LNCAP (cell line): ENCODE data around the gene FAM149A.
A peak's percentile ranks its signal among the peaks of the same experiment; 100 is the strongest.

Experiments
- CTCF ChIP-seq: fragments of 450-650 bp; IDR thresholded peaks from 2 replicates; pipeline ENCODE4 v1.5.1; 2017; ENCODE audit warnings: mild to moderate bottlenecking

Gene FAM149A

DNA sequence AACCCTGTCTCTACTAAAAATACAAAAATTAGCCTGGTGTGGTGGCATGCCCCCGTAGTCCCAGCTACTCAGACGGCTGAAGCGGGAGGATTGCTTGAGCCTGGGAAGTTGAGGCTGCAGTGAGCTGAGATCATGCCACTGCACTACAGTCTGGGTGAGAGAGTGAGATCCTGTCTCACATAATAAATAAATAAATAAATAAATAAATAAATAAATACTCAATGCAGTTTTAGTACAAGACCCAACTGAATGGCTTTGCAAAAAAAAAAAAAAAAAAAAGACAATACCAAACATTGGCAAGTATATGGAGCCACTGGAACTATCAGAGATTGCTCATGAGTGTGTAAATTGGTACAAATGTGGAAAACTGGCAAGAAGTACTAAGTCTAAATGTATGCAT, 83.6 kb downstream of the FAM149A start:
- no peak for TF ChIP-seq CTCF

- TF ChIP-seq CTCF: no peak
Measured at GRCh38 chr4:186189656-186190055, 85.2 kb downstream of the FAM149A start.

GRCh38 chr4:186190581-186191199, 86.2 kb downstream of the FAM149A start:
- peak; percentile 24; the same call in 1 of the 2 replicates for TF ChIP-seq CTCF

DNA sequence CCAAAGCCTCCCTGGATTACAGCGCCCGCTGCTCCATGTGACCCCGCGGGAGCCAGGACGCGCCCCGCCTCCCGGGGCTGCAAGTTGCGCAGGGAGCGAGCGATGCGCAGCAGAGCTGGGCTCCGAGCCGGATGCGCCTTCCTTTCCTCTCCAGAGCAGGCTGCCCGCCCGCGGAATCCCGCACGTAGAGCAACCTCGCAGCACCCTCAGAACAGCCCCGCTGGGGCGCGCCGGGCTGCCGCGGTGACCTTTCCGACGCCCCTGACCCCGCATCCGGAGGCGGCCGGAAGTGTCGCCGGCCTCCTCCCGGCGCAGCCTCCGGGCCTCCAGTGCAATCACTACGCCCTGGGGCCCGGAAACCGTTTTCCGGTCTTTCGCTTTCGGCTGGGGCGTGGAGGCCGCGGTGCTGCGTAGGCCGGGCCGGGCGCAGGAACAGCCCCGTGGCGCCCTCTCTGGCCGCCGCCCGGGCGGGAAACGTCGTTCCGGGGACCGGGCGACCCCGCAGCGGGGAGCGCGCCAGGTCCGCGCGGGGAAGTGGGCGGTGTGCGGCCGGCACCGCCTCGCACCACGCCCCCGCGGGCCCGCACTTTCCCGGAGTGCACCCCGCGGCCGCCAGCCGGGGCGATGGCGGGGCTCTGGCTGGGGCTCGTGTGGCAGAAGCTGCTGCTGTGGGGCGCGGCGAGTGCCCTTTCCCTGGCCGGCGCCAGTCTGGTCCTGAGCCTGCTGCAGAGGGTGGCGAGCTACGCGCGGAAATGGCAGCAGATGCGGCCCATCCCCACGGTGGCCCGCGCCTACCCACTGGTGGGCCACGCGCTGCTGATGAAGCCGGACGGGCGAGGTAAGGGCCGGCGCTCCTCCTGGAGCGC, 86.9 kb downstream of the FAM149A start, which contains the start of gene CYP4V2:
Gene CYP4V2 (plus strand): TSS at position 368 of the 866 bp plus-strand sequence. CDS start 257 bp downstream, at position 625.
- TF ChIP-seq CTCF: peak; percentile 35; the same call in 1 of the 2 replicates

- no peak for TF ChIP-seq CTCF
Measured at GRCh38 chr4:186192066-186192612, 87.6 kb downstream of the FAM149A start.

- TF ChIP-seq CTCF: no peak
Measured at GRCh38 chr4:186193851-186194250, 89.3 kb downstream of the FAM149A start.

DNA sequence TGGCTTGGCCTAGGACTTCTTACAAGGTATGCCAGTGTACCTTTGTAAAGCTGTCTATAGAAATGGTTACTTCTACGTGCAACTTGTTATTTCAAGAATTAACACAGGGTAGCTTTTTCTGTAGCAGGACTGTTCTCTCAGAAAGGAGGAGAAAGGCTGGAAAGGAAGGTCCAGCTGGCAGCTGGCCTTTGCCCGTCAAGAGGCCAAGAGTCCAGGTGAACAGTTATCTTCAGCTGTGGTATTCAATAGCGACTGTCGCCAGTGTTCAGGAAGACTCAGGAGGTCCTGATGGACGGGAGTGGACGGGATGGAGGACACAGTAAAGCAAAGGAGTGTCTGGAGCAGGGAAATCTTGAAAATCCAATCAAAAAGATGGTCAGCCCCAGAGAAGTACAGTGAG, 91.6 kb downstream of the FAM149A start:
- TF ChIP-seq CTCF: no peak
